H1 (cell line): Measurements from ENCODE around the gene ZNF669. TPM values are rescaled to one million over a fixed set of nuclear protein-coding genes. Genes with fewer than 3 reads are reported as not detected.

ENCODE experiments used
- CTCF ChIA-PET: fragments of 300-600 bp; sonication (Branson Sonifier 250); formaldehyde crosslinking; loops from one replicate; lab custom pipeline; 2021; ENCODE audit not compliant: partially characterized antibody; lab: Charles Lee
- POLR2A ChIA-PET: fragments of 300-600 bp; sonication (Branson Sonifier 250); formaldehyde crosslinking; loops from one replicate; lab custom pipeline; 2021; ENCODE audit warnings: inconsistent platforms; ENCODE audit not compliant: partially characterized antibody; lab: Charles Lee
- DNase-seq, 2 experiments: peaks; one replicate each; pipeline versions ENCODE4 v3.0.0 to v3.0.0-alpha.2; 2010 to 2022; ENCODE audit warnings: low spot score in 2 of 2, low read depth in 1 of 2, mixed read lengths in 1 of 2
- FAIRE-seq: peaks from 2 replicates; lab custom pipeline; 2011; peaks lifted over from hg19 to GRCh38; lab: Jason Lieb, UNC
- H2AFZ ChIP-seq: 2 replicates; pipeline ENCODE4 v1.8.1; 2012; ENCODE audit warnings: low read length, inconsistent platforms
- H2AK5ac ChIP-seq: 2 replicates; pipeline ENCODE4 v1.6.1; 2013; ENCODE audit warnings: low read depth, low read length
- H2BK120ac ChIP-seq: replicated peaks from 2 replicates; pipeline ENCODE3; 2013; ENCODE audit warnings: low read depth, low read length, inconsistent platforms
- H2BK12ac ChIP-seq: 2 replicates; pipeline ENCODE4 v1.6.1; 2013; ENCODE audit warnings: low read depth, low read length
- H2BK15ac ChIP-seq: 2 replicates; pipeline ENCODE4 v1.6.1; 2013; ENCODE audit warnings: low read length
- H2BK20ac ChIP-seq: 2 replicates; pipeline ENCODE4 v1.6.1; 2013; ENCODE audit warnings: low read length
- H2BK5ac ChIP-seq: 2 replicates; pipeline ENCODE4 v1.6.1; 2013; ENCODE audit warnings: low read depth, low read length
- H3K14ac ChIP-seq: 2 replicates; pipeline ENCODE4 v1.6.1; 2013; ENCODE audit warnings: inconsistent platforms; ENCODE audit not compliant: insufficient read length
- H3K18ac ChIP-seq: 2 replicates; pipeline ENCODE4 v1.6.1; 2013; ENCODE audit warnings: low read length; ENCODE audit errors: extremely low read depth
- H3K23ac ChIP-seq: 2 replicates; pipeline ENCODE4 v1.6.1; 2013; ENCODE audit warnings: inconsistent platforms; ENCODE audit not compliant: insufficient read length
- H3K23me2 ChIP-seq: 2 replicates; pipeline ENCODE4 v1.6.1; 2013; ENCODE audit warnings: low read depth, low read length
- H3K27ac ChIP-seq: 2 replicates; pipeline ENCODE4 v1.6.1; 2011; ENCODE audit warnings: low read depth, low read length, inconsistent platforms
- H3K27me3 ChIP-seq, 4 experiments: replicated peaks in 1 of 4; 1 replicate in 1 of 4; 2 replicates in 3 of 4; pipeline versions ENCODE4 v1.6.1 to v1.8.1; 2011 to 2013; ENCODE audit warnings: low read length in 3 of 4, mild to moderate bottlenecking in 3 of 4, inconsistent platforms in 2 of 4, mixed read lengths in 2 of 4, moderate library complexity in 1 of 4; ENCODE audit not compliant: control insufficient read depth in 3 of 4, insufficient read depth in 3 of 4; ENCODE audit errors: extremely low read depth in 1 of 4
- H3K36me3 ChIP-seq, 4 experiments: 2 replicates each; pipeline versions ENCODE4 v1.6.1 to v1.8.1; 2011 to 2013; ENCODE audit warnings: mild to moderate bottlenecking in 4 of 4, low read length in 3 of 4, moderate library complexity in 2 of 4, control low read depth in 1 of 4, inconsistent platforms in 1 of 4; ENCODE audit not compliant: insufficient read depth in 4 of 4, control insufficient read depth in 2 of 4
- H3K4ac ChIP-seq: replicated peaks from 2 replicates; pipeline ENCODE3; 2013; ENCODE audit warnings: low read length, low read depth, mixed read lengths, inconsistent platforms; ENCODE audit not compliant: insufficient read length
- H3K4me1 ChIP-seq, 4 experiments: replicated peaks in 1 of 4; 1 replicate in 1 of 4; 2 replicates in 3 of 4; pipeline versions ENCODE4 v1.6.1 to v1.8.1; 2011 to 2013; ENCODE audit warnings: low read length in 3 of 4, inconsistent platforms in 2 of 4, mixed read lengths in 1 of 4; ENCODE audit not compliant: insufficient read depth in 4 of 4, control insufficient read depth in 3 of 4
- H3K4me2 ChIP-seq, 2 experiments: 2 replicates each; pipeline versions ENCODE4 v1.6.1 to v1.8.1; 2011 to 2013; ENCODE audit warnings: low read depth in 2 of 2, low read length in 2 of 2, control low read depth in 1 of 2, inconsistent platforms in 1 of 2, mild to moderate bottlenecking in 1 of 2; ENCODE audit not compliant: insufficient read depth in 1 of 2
- H3K4me3 ChIP-seq, 4 experiments: fragments of 200-600, 300-600 bp in 1 of 4; sonication (generic), shearing (Covaris generic), sonication (Bioruptor Twin) in 1 of 4; 2 replicates each; pipeline versions ENCODE4 v1.5.1 to v1.8.1; 2011 to 2016; ENCODE audit warnings: low read length in 4 of 4, low read depth in 3 of 4, control low read depth in 2 of 4, inconsistent platforms in 2 of 4, mild to moderate bottlenecking in 2 of 4, mixed read lengths in 1 of 4, moderate library complexity in 1 of 4; ENCODE audit not compliant: insufficient read depth in 2 of 4; ENCODE audit errors: extremely low read depth in 1 of 4
- H3K56ac ChIP-seq: replicated peaks from 2 replicates; pipeline ENCODE3; 2013; ENCODE audit warnings: low read depth, mild to moderate bottlenecking, mixed read lengths, low read length, inconsistent platforms; ENCODE audit not compliant: insufficient read length
- H3K79me1 ChIP-seq: 2 replicates; pipeline ENCODE4 v1.6.1; 2013; ENCODE audit warnings: low read depth, low read length, control low read depth
- H3K79me2 ChIP-seq, 2 experiments: 2 replicates each; pipeline versions ENCODE4 v1.6.1 to v1.8.1; 2012 to 2013; ENCODE audit warnings: low read length in 2 of 2, mild to moderate bottlenecking in 2 of 2, inconsistent platforms in 1 of 2; ENCODE audit not compliant: insufficient read depth in 2 of 2, control insufficient read depth in 1 of 2
- H3K9ac ChIP-seq, 4 experiments: replicated peaks in 1 of 4; 1 replicate in 1 of 4; 2 replicates in 3 of 4; pipeline versions ENCODE4 v1.6.1 to v1.8.1; 2011 to 2013; ENCODE audit warnings: low read depth in 3 of 4, low read length in 3 of 4, control low read depth in 2 of 4, mild to moderate bottlenecking in 2 of 4, moderate library complexity in 2 of 4, inconsistent platforms in 1 of 4; ENCODE audit errors: extremely low read depth in 1 of 4
- H3K9me3 ChIP-seq, 2 experiments: 2 replicates each; pipeline versions ENCODE4 v1.6.1 to v1.8.1; 2012 to 2013; ENCODE audit warnings: mild to moderate bottlenecking in 2 of 2, moderate library complexity in 2 of 2, control low read depth in 1 of 2, inconsistent platforms in 1 of 2, low read depth in 1 of 2, low read length in 1 of 2, mixed read lengths in 1 of 2; ENCODE audit not compliant: insufficient read depth in 2 of 2
- H4K20me1 ChIP-seq, 2 experiments: replicated peaks in 1 of 2; 2 replicates each; pipeline versions ENCODE3 to v1.8.1; 2011 to 2013; ENCODE audit warnings: inconsistent platforms in 2 of 2, low read length in 2 of 2, mild to moderate bottlenecking in 1 of 2; ENCODE audit not compliant: insufficient read depth in 2 of 2, control insufficient read depth in 1 of 2
- H4K5ac ChIP-seq: 2 replicates; pipeline ENCODE4 v1.6.1; 2013; ENCODE audit warnings: low read length, low read depth, mixed read lengths, inconsistent platforms; ENCODE audit not compliant: insufficient read length
- H4K8ac ChIP-seq: 2 replicates; pipeline ENCODE4 v1.8.0; 2013; ENCODE audit warnings: mild to moderate bottlenecking, moderate library complexity, low read length, inconsistent platforms; ENCODE audit not compliant: insufficient read depth; ENCODE audit errors: extremely low read depth
- H4K91ac ChIP-seq: replicated peaks from 2 replicates; pipeline ENCODE3; 2013; ENCODE audit warnings: low read length, mixed read lengths, inconsistent platforms; ENCODE audit not compliant: insufficient read length
- ATF2 ChIP-seq: IDR thresholded peaks from 2 replicates; pipeline ENCODE4 v1.6.1; 2012; ENCODE audit warnings: low read length, inconsistent platforms
- CBX5 ChIP-seq: fragments of 300-800, 300-1000 bp; sonication (generic); IDR thresholded peaks from 2 replicates; pipeline ENCODE4 v1.7.1; 2016; ENCODE audit warnings: antibody characterized with exemption, low read length, low read depth
- CBX8 ChIP-seq: fragments of 300-800, 300-1000 bp; sonication (generic); IDR thresholded peaks from 2 replicates; pipeline ENCODE4 v1.7.1; 2016; ENCODE audit warnings: low read depth, low read length, borderline replicate concordance
- EZH2 ChIP-seq: fragments of 200-600 bp; sonication (generic); IDR thresholded peaks from 2 replicates; pipeline ENCODE4 v1.7.1; 2012; ENCODE audit warnings: low read depth, mild to moderate bottlenecking, moderate library complexity, low read length, inconsistent platforms; ENCODE audit not compliant: severe bottlenecking
- FOSL1 ChIP-seq: IDR thresholded peaks from 2 replicates; pipeline ENCODE4 v1.6.1; 2011; ENCODE audit warnings: mild to moderate bottlenecking, low read depth, low read length, moderate library complexity; ENCODE audit not compliant: insufficient read depth
- GABPA ChIP-seq: IDR thresholded peaks from 2 replicates; pipeline ENCODE4 v1.6.1; 2011; ENCODE audit warnings: mild to moderate bottlenecking, low read length, moderate library complexity, borderline replicate concordance; ENCODE audit not compliant: insufficient read depth
- JUN ChIP-seq: IDR thresholded peaks from 2 replicates; pipeline ENCODE4 v1.6.1; 2011; ENCODE audit warnings: low read depth, mild to moderate bottlenecking, improper control_type of control experiment, low read length
- KDM4A ChIP-seq: IDR thresholded peaks from one replicate; pipeline ENCODE4 v1.7.1; 2012; ENCODE audit warnings: low read depth, mild to moderate bottlenecking, moderate library complexity, low read length, inconsistent platforms; ENCODE audit not compliant: severe bottlenecking
- POLR2AphosphoS5 ChIP-seq: IDR thresholded peaks from 2 replicates; pipeline ENCODE4 v1.6.1; 2011; ENCODE audit warnings: low read depth, low read length
- SRF ChIP-seq: IDR thresholded peaks from 2 replicates; pipeline ENCODE4 v1.6.1; 2011; ENCODE audit warnings: mild to moderate bottlenecking, low read depth, low read length, moderate library complexity
- USF2 ChIP-seq: IDR thresholded peaks from 2 replicates; pipeline ENCODE4 v1.6.1; 2011; ENCODE audit warnings: low read length, improper control_type of control experiment
- WGBS, 2 experiments: shearing (Covaris generic) in 1 of 2; methylation state at CpG; one replicate each; pipeline versions ENCODE4 v1.1.6 to v1.1.7; 2013 to 2015; ENCODE audit warnings: low lambda C conversion rate in 2 of 2, mixed read lengths in 2 of 2, inconsistent platforms in 1 of 2, low coverage in 1 of 2, missing lambda C conversion rate in 1 of 2; ENCODE audit not compliant: insufficient replicate concordance in 2 of 2, insufficient coverage in 1 of 2, insufficient read length in 1 of 2; ENCODE audit errors: extremely low coverage in 1 of 2, missing lambda C conversion rate in 1 of 2; 5-methylcytosine and 5-hydroxymethylcytosine counted together
- polyA plus RNA-seq, 7 experiments: library from polyadenylated mRNA; depleted of rRNA in 3 of 7; stranded (reverse) in 5 of 7; unstranded in 2 of 7; fragments of >200 nt in 5 of 7; fragments of 200-250 nt in 2 of 7; gene quantifications; 1 replicate in 5 of 7; 2 replicates in 1 of 7; 4 replicates in 1 of 7; pipeline versions ENCODE4 v1.2.1 to v1.2.3, GENCODE V29; 2011 to 2013; ENCODE audit warnings: missing spikeins in 2 of 7, mixed read lengths in 2 of 7
- total RNA-seq: library from RNA; stranded (reverse); fragmentation: NEBNext Ultra II Directional; extraction: Animal tissue kit (Norgen Biotek cat#: 25700); gene quantifications from 2 replicates; pipeline ENCODE4 v1.2.1, GENCODE V29; 2021

Gene ZNF669
- total and polyA plus RNA-seq, 2 of the 8 experiments (the other 6 are each of a cell fraction or from before 2014, with no cell fraction given) = 4.8 to 20.3 TPM

- H2BK5ac ChIP-seq = no peak overlapping the region
- H2BK12ac ChIP-seq = no peak overlapping the region
- no peak overlapping the region for H2AK5ac ChIP-seq
- H3K4me1 ChIP-seq = peaks cover 1 to 15% (median 6%) of the 10 kb centered on the region in 4 experiments; a peak in 5 of 7 replicates
- H4K8ac ChIP-seq = no peak overlapping the region
- H3K36me3 ChIP-seq = peaks cover 16 to 41% (median 30%) of the 10 kb centered on the region in 4 experiments
- H3K9me3 ChIP-seq = 0 out of 4 replicates have a peak, but pooled peaks cover 0 to 3% of the 10 kb centered on the region in 2 experiments
- no peak overlapping the region for H2BK15ac ChIP-seq
- DNase-seq (no peak), FAIRE-seq (no peak)
- H4K5ac ChIP-seq = no peak overlapping the region
- H3K56ac ChIP-seq = no peak overlapping the region
- 93% methylated on average over 1 of the region's 1 CpG; no CpG with 5 or more reads in 1 of the 2 experiments for WGBS, 2 experiments
- H3K18ac ChIP-seq = no peak overlapping the region
- ChIA-PET POLR2A (no interaction called here), CTCF (no interaction called here)
- no peaks in the 10 kb centered on the region for H3K23me2 ChIP-seq
- no peak overlapping the region for H2BK20ac ChIP-seq
- no peaks in the 10 kb centered on the region for H3K27me3 ChIP-seq
- H2BK120ac ChIP-seq = no peak overlapping the region
- H3K4me3 ChIP-seq = peak overlapping the region in 1 of 4 experiments; percentile 97; a peak in 1 of 8 replicates
- H3K14ac ChIP-seq = no peak overlapping the region
- peaks cover 5 to 9% of the 10 kb centered on the region in 2 experiments for H4K20me1 ChIP-seq
- H2AFZ ChIP-seq = no peak overlapping the region
- H4K91ac ChIP-seq = no peak overlapping the region
- no peak overlapping the region for H3K9ac ChIP-seq
- H3K23ac ChIP-seq = no peak overlapping the region
- H3K27ac ChIP-seq = no peak overlapping the region
- no peak overlapping the region for H3K4ac ChIP-seq
- H3K4me2 ChIP-seq = peak overlapping the region in 1 of 2 experiments; percentile 69; a peak in 1 of 4 replicates
- 0 out of 2 replicates have a peak, but pooled peaks cover 3% of the 10 kb centered on the region for H3K79me1 ChIP-seq
- peaks cover 8 to 39% of the 10 kb centered on the region in 2 experiments for H3K79me2 ChIP-seq
- TF ChIP-seq POLR2AphosphoS5 (no peak), CBX8 (no peak), FOSL1 (no peak), GABPA (no peak), KDM4A (no peak), JUN (no peak), USF2 (no peak), ATF2 (no peak), SRF (no peak), EZH2 (no peak), CBX5 (no peak)
Observed at GRCh38 chr1:247102381-247102780, 1.8 kb downstream of the ZNF669 start.
